HCT116 (cell line): ENCODE results near the gene USP30. TPM values are rescaled to one million over a fixed set of nuclear protein-coding genes. Genes with fewer than 3 reads are reported as not detected.

Experiments used
- ATAC-seq: fragments of 200-7000 bp; cut with Tn5 transposase; 2 replicates; pipeline ENCODE4 v1.9.1; 2020; ENCODE audit warnings: mild to moderate bottlenecking, moderate library complexity
- BruUV-seq: library from RNA; stranded (reverse); fragments of 400-500 nt; replicated peaks from 2 replicates; lab custom pipeline; 2021; lab: Mats Ljungman, UMichigan
- CTCF ChIA-PET: fragments of 300-600 bp; sonication (Branson Sonifier 250); formaldehyde crosslinking; loops from one replicate; lab custom pipeline; 2021; ENCODE audit warnings: antibody characterized with exemption; lab: Charles Lee
- POLR2A ChIA-PET: fragments of 300-600, 350-600 bp; sonication (Branson Sonifier 250); formaldehyde crosslinking; loops from one replicate; lab custom pipeline; 2021; ENCODE audit warnings: antibody characterized with exemption; lab: Charles Lee
- RAD21 ChIA-PET, 2 experiments: fragments of 300-600 bp; sonication (Branson Sonifier 250); formaldehyde crosslinking; loops; one replicate each; lab custom pipeline; 2023; ENCODE audit warnings: low total read pairs in 2 of 2; ENCODE audit not compliant: uncharacterized antibody in 2 of 2, unreplicated experiment in 2 of 2, low non-redundant PET in 1 of 2; lab: Charles Lee
- DNase-seq: peaks from one replicate; pipeline ENCODE4 v3.0.0-alpha.2; 2010; ENCODE audit warnings: low read depth, low spot score
- H2AFZ ChIP-seq: fragments of 200-600 bp; shearing (Covaris generic), sonication (generic); 2 replicates; pipeline ENCODE4 v1.6.1; 2017; ENCODE audit warnings: low read depth, mixed run types, mixed read lengths, antibody characterized with exemption, low read length; ENCODE audit not compliant: poor library complexity, severe bottlenecking
- H3K27ac ChIP-seq: 2 replicates; pipeline ENCODE4 v1.5.1; 2012; ENCODE audit warnings: low read depth, low read length
- H3K27me3 ChIP-seq: fragments of 200-600 bp; sonication (generic); 2 replicates; pipeline ENCODE4 v1.6.1; 2016; ENCODE audit warnings: mixed run types, low read length, mixed read lengths; ENCODE audit not compliant: insufficient read depth
- H3K36me3 ChIP-seq, 2 experiments: fragments of 200-500 bp in 1 of 2; fragments of 200-600 bp in 1 of 2; sonication (Bioruptor generic) in 1 of 2; sonication (generic) in 1 of 2; 2 replicates each; pipeline versions ENCODE4 v1.5.1 to v1.6.1; 2014 to 2016; ENCODE audit warnings: low read length in 2 of 2, inconsistent platforms in 1 of 2, mixed read lengths in 1 of 2, mixed run types in 1 of 2; ENCODE audit not compliant: insufficient read depth in 2 of 2, control insufficient read depth in 1 of 2
- H3K4me1 ChIP-seq, 2 experiments: fragments of 200-600 bp in 1 of 2; sonication (generic) in 1 of 2; 2 replicates each; pipeline versions ENCODE4 v1.5.1 to v1.6.1; 2012 to 2017; ENCODE audit warnings: low read length in 2 of 2, inconsistent platforms in 1 of 2, mild to moderate bottlenecking in 1 of 2, mixed read lengths in 1 of 2, mixed run types in 1 of 2, moderate library complexity in 1 of 2; ENCODE audit not compliant: insufficient read depth in 2 of 2, control insufficient read depth in 1 of 2
- H3K4me2 ChIP-seq: fragments of 200-600 bp; sonication (generic); 2 replicates; pipeline ENCODE4 v1.6.1; 2017; ENCODE audit warnings: mixed run types, low read length, mixed read lengths
- H3K4me3 ChIP-seq, 2 experiments: fragments of 200-600 bp in 1 of 2; sonication (generic) in 1 of 2; replicated peaks in 1 of 2; 2 replicates each; pipeline ENCODE4 v1.5.1; 2011 to 2016; ENCODE audit warnings: low read length in 2 of 2, control low read depth in 1 of 2, low read depth in 1 of 2, mild to moderate bottlenecking in 1 of 2, mixed read lengths in 1 of 2, mixed run types in 1 of 2
- H3K79me2 ChIP-seq: fragments of 200-600 bp; sonication (generic); 2 replicates; pipeline ENCODE4 v1.6.1; 2017; ENCODE audit warnings: mild to moderate bottlenecking, mixed run types, low read length, moderate library complexity, mixed read lengths; ENCODE audit not compliant: insufficient read depth
- H3K9ac ChIP-seq: fragments of 200-600 bp; sonication (generic); 2 replicates; pipeline ENCODE4 v1.6.1; 2016; ENCODE audit warnings: low read length, mixed read lengths
- H3K9me2 ChIP-seq: fragments of 200-600 bp; sonication (generic), shearing (Covaris generic); 2 replicates; pipeline ENCODE4 v1.6.1; 2017; ENCODE audit warnings: mixed run types, mild to moderate bottlenecking, moderate library complexity; ENCODE audit not compliant: insufficient read depth
- H3K9me3 ChIP-seq, 2 experiments: fragments of 200-500 bp in 1 of 2; fragments of 200-600 bp in 1 of 2; sonication (Bioruptor generic) in 1 of 2; sonication (generic) in 1 of 2; 2 replicates each; pipeline ENCODE4 v1.6.1; 2014 to 2017; ENCODE audit warnings: low read length in 2 of 2, mixed read lengths in 2 of 2, inconsistent platforms in 1 of 2, low read depth in 1 of 2, mild to moderate bottlenecking in 1 of 2, mixed run types in 1 of 2, moderate library complexity in 1 of 2; ENCODE audit not compliant: control insufficient read depth in 1 of 2, insufficient read depth in 1 of 2
- H4K20me1 ChIP-seq: fragments of 200-600 bp; sonication (generic), shearing (Covaris generic); 2 replicates; pipeline ENCODE4 v1.6.1; 2017; ENCODE audit warnings: mixed run types, mild to moderate bottlenecking, moderate library complexity; ENCODE audit not compliant: insufficient read depth
- CBX3 ChIP-seq: IDR thresholded peaks from 2 replicates; pipeline ENCODE4 v1.6.1; 2012; ENCODE audit warnings: low read depth
- ELF1 ChIP-seq: IDR thresholded peaks from 2 replicates; pipeline ENCODE4 v1.6.1; 2012; ENCODE audit warnings: low read depth, borderline replicate concordance
- EZH2 ChIP-seq: fragments of 200-600 bp; sonication (generic); IDR thresholded peaks from 2 replicates; pipeline ENCODE4 v1.6.1; 2017; ENCODE audit warnings: antibody characterized with exemption, mixed run types
- FOSL1 ChIP-seq: IDR thresholded peaks from 2 replicates; pipeline ENCODE4 v1.6.1; 2012; ENCODE audit warnings: low read depth
- POLR2A ChIP-seq: IDR thresholded peaks from 2 replicates; pipeline ENCODE4 v1.7.0; 2011; ENCODE audit warnings: borderline replicate concordance; ENCODE audit not compliant: insufficient read depth, insufficient read length; ENCODE audit errors: extremely low read depth
- RAD21 ChIP-seq: IDR thresholded peaks from 2 replicates; pipeline ENCODE4 v1.6.1; 2012; ENCODE audit warnings: low read depth, mild to moderate bottlenecking
- SRF ChIP-seq: IDR thresholded peaks from 2 replicates; pipeline ENCODE4 v1.6.1; 2012; ENCODE audit warnings: low read depth
- ZBTB33 ChIP-seq: IDR thresholded peaks from 2 replicates; pipeline ENCODE4 v1.6.1; 2011; ENCODE audit warnings: mild to moderate bottlenecking, low read length, moderate library complexity; ENCODE audit not compliant: insufficient replicate concordance; ENCODE audit errors: extremely low read depth
- ZFX ChIP-seq: fragments of 450-650 bp; IDR thresholded peaks from 2 replicates; pipeline ENCODE4 v1.6.1; 2017
- intact Hi-C: fragments of 100-400 bp; cut with micrococcal nuclease; formaldehyde crosslinking; loops from 2 replicates; pipeline ENCODE4 v1.10.0; 2022
- total RNA-seq: library from RNA; stranded (reverse); gene quantifications from one replicate; pipeline ENCODE4 v1.2.1, GENCODE V29; 2021; ENCODE audit not compliant: unreplicated experiment
- TF ChIP-seq, protein P1 (sequence below): IDR thresholded peaks from 2 replicates; pipeline ENCODE4 v1.6.1; 2012

The USP30 gene
- total RNA-seq, 1 experiment from 2014 or later: 9.2 TPM

GRCh38 chr12:109125791-109126190 lies 73.4 kb downstream of the USP30 start:
- TF ChIP-seq CBX3: no peak
- no peak for TF ChIP-seq EZH2
- no peak for TF ChIP-seq POLR2A
- TF ChIP-seq ZFX: no peak
- no peak for TF ChIP-seq RAD21
- TF ChIP-seq ELF1: no peak
- TF ChIP-seq, protein P1, sequence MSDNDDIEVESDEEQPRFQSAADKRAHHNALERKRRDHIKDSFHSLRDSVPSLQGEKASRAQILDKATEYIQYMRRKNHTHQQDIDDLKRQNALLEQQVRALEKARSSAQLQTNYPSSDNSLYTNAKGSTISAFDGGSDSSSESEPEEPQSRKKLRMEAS: no peak
- TF ChIP-seq SRF: no peak
- no peak for TF ChIP-seq ZBTB33
- TF ChIP-seq FOSL1: no peak
- Histone ChIP-seq H3K4me1 (peaks cover 0 to under 1% of the 10 kb centered on the region in 2 experiments; a peak in 3 of 4 replicates), H4K20me1 (no peaks in the 10 kb centered on the region), H3K4me3 (no peak overlapping the region), H3K36me3 (no peaks in the 10 kb centered on the region), H3K9me3 (no peaks in the 10 kb centered on the region), H3K9me2 (no peaks in the 10 kb centered on the region), H3K4me2 (no peak overlapping the region), H3K27me3 (no peaks in the 10 kb centered on the region), H3K79me2 (no peaks in the 10 kb centered on the region), H3K9ac (no peak overlapping the region), H2AFZ (no peak overlapping the region), H3K27ac (no peak overlapping the region)
- BruUV-seq: no TSS peak
- ChIA-PET POLR2A (no interaction called here), CTCF (no interaction called here), RAD21 (no interaction called here)
- ATAC-seq: no peak
- no peak for DNase-seq
- intact Hi-C loops: no loop called here
